Measurements from ENCODE around the gene RASSF8. TPM values are rescaled to one million over a fixed set of nuclear protein-coding genes. Genes with fewer than 3 reads are reported as not detected.

The RASSF8 gene
- polyA plus RNA-seq, 3 donors = 60.2 to 80.5 (median 69.9) TPM

- DNase-seq (ENCODE audit: extremely low read depth in 1 of 11, low read depth in 9 of 11, low spot score in 4 of 11) = no peak
These were observed 51.9 kb downstream of the RASSF8 start for GRCh38 chr12:26010293-26010821.

GRCh38 chr12:26011099-26011498 lies 52.6 kb downstream of the RASSF8 start:
- no peak for DNase-seq (ENCODE audit: extremely low read depth in 1 of 11, low read depth in 9 of 11, low spot score in 4 of 11)

DNA sequence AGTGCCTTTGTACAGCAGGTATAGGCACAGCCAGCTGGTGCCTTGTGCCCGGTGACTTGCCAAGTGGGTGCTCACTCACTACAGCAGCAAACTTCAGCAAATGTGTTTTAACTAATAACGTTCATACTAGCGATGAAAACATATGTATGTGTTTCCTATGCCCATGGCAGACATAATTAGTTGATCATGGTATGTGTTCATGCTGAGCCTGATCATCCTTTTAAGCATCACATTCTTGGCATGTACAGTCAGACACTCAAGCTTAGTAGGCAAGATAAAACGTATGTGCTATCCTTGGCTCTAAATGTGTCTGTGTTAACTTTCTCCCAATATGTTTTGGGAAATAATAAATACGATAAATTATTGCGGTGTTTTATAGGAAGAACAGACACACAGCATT lies 55.6 kb downstream of the RASSF8 start:
- DNase-seq (ENCODE audit: extremely low read depth in 1 of 11, low read depth in 9 of 11, low spot score in 4 of 11) = no peak

DNA sequence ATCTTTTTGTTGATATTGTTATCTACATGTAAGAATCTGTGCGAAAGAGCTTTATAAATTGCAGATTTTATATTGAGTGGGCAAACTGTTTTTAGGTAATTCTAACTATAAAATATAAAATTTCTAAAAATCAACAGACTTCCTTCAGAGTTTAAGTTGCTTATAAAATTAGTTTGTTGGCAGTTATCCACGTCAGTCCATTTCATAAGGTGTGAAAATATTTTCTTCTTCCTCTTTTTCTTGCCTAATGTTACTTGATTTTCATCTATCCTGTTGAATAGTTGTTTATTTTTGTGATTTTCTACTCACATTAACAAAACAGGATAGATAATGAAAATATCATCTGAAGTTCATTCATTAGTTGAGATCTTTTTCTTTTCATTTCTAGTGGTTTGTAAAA lies 58.0 kb downstream of the RASSF8 start:
- DNase-seq (ENCODE audit: extremely low read depth in 1 of 11, low read depth in 9 of 11, low spot score in 4 of 11) = no peak

DNA sequence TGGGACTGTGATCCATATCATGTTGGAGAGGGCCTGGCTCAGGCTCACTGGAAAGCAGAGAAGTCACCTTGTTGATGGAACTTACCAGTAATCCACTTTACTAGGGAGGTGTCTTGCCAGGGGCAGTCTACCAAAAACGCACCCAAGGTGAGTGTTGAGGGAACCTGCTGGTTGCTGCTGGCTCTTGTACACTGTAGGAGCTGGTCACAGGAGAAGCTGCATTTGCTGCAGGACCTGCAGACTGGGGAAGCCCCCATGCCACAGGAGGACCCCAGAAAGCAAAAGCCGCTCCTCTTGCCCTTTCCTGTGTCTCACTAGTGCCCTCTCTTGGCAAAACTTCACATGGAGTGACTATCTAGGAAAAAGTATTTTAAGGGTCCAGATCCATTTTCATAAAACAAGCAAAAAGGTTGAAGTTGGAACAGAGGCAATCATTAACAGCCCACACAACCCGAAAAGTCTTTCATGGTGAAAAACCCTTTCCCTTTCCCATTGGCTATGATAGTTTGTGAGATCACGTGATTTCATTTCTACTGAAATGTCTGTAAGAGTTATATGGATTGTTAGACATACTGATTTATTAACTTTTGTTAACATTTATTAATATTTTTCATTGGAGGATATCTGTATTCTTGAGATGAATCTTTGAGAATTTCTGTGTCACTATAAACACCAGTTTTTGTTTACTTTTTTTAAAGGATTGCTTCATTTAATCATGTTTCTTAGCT lies 59.2 kb downstream of the RASSF8 start:
- peak in 2 of 11 donors; percentile 24 to 27 for DNase-seq (ENCODE audit: extremely low read depth in 1 of 11, low read depth in 9 of 11, low spot score in 4 of 11)

DNA sequence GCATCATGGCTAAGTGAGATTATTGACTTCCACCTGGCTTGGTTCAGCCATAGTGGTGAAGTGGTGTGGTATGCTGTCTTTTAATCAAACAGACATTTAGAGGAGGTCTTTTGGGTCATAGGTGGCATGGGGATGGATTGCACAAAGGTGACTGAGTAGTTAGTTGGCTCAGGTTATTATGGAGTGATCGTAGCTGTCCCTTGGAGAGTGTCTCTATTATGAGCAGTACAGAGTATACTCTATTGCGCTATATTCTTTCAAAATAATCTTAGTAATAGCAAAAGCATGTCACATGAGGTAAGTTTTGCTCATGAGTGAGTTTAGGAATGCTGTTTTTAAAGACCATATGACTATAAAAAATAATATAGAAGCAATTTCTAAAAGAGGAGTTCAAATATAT lies 60.4 kb downstream of the RASSF8 start:
- DNase-seq (ENCODE audit: extremely low read depth in 1 of 11, low read depth in 9 of 11, low spot score in 4 of 11) = no peak

DNA sequence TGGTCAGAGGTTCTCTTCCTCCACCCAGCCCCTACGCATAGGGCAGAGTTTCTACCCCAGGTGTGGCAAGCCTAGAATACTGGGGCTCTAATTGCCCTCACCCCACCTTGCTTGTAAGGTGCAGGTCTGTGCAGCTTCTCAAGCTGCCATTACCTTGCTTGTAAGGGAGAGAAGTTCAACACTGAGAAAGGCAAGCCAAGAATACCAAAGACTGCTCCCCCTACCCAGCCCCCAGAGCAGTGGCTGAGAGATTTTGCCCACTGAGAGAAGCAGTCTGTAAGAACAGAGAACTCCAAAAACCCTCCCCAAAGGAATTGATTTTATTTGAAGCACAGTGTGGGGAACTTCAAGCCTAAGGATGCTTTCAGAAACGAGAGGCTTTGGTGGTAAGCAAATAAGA lies 63.1 kb downstream of the RASSF8 start:
- DNase-seq (ENCODE audit: extremely low read depth in 1 of 11, low read depth in 9 of 11, low spot score in 4 of 11) = no peak

GRCh38 chr12:26022043-26022442 lies 63.6 kb downstream of the RASSF8 start:
- DNase-seq (ENCODE audit: extremely low read depth in 1 of 11, low read depth in 9 of 11, low spot score in 4 of 11) = no peak

- no peak for DNase-seq (ENCODE audit: extremely low read depth in 1 of 11, low read depth in 9 of 11, low spot score in 4 of 11)
These were observed 68.2 kb downstream of the RASSF8 start for GRCh38 chr12:26026713-26027112.

GRCh38 chr12:26027401-26027800 lies 68.9 kb downstream of the RASSF8 start:
- no peak for DNase-seq (ENCODE audit: extremely low read depth in 1 of 11, low read depth in 9 of 11, low spot score in 4 of 11)

DNA sequence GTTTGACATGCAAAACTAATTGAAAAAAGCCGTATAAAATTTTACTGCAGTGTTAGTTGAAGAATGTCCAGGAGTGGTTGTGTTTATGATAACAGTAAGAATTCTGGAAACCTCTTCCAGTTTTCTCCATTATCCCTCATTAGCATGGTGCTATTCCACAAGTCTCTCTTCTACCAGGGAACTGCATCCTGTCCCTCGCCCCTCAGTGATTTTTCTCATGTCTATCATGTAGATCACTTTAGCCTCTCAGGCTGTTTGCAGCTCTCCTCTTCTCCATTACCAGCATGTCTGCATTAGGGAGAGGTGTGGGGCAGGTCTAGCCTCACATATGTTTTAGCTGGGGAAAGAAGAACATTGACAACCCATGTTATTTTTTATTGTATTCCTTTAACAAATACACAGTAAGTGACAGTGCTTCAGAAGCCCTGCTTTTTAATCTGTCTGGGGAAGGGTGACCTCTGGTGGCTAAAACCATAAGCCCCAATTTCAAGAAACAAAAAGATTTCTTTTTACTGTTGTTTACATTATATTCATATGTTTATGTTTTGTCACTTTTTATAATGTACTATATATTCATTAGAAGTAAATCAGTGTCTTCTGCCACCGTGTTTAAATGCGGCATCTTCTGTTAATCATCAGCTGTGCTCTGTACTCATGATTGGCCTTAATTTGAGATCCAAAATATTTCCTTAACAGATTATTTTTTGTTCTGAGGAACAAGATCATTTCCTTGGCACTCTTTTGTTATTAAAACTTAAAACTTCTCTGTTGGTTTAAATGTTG lies 70.7 kb downstream of the RASSF8 start:
- peak in 9 of 11 donors; percentile 17 to 46 (median 26) for DNase-seq (ENCODE audit: extremely low read depth in 1 of 11, low read depth in 9 of 11, low spot score in 4 of 11)

DNA sequence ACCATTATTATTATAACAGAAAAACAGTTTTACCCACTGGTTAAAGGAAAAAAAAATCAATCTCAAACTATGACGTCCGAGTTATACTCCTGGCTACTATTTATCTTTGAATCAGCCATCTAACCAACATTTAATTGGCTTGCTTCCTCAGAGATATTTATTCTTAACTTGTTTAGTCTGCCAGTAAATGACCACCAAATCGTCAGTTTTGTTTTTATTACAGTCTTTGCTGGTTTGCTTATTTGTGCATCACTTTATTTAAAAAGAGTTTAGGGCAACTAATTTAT lies 71.2 kb downstream of the RASSF8 start:
- DNase-seq (ENCODE audit: extremely low read depth in 1 of 11, low read depth in 9 of 11, low spot score in 4 of 11) = no peak

- no peak for DNase-seq (ENCODE audit: extremely low read depth in 1 of 11, low read depth in 9 of 11, low spot score in 4 of 11)
These were observed 71.9 kb downstream of the RASSF8 start for GRCh38 chr12:26030371-26030770.

- no peak for DNase-seq (ENCODE audit: extremely low read depth in 1 of 11, low read depth in 9 of 11, low spot score in 4 of 11)
These were observed 72.8 kb downstream of the RASSF8 start for GRCh38 chr12:26031318-26031717.

DNA sequence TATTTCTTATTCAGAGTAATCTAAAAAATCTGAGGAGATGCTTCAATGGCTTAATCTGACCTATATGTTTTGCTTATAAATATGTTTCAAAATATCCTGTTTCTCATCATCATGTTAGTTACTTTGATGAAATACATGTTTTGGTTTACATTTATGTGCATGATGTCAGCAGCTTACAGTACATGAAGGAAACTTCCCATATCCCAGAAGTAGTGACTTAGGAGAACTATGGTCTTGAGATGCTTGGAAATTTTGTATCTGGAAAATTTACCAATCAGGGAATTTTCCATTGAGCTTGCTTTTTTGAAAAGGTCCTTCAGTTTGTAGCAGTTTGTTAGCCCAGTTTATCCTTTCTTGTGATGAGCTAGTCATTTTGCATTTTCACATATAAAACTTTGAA lies 73.3 kb downstream of the RASSF8 start:
- no peak for DNase-seq (ENCODE audit: extremely low read depth in 1 of 11, low read depth in 9 of 11, low spot score in 4 of 11)

DNA sequence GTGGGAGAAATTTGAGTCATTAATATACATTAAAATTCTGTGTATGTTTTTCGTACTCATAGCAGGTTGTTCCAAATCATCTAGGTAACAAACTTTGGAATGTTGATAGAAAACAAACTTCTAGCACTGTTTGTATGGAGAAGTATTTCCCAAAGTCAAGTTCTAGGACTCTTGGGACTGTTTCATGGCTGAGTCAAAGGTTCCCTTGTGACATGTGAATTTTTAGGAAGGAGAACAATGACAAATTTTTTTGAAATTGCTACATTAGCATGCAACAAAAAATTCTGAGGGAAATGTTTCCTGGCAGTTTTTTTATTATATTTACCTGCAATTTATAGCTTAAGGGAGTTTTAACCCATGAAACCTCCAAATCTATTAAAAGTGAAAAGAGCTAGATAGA lies 73.8 kb downstream of the RASSF8 start:
- no peak for DNase-seq (ENCODE audit: extremely low read depth in 1 of 11, low read depth in 9 of 11, low spot score in 4 of 11)

DNA sequence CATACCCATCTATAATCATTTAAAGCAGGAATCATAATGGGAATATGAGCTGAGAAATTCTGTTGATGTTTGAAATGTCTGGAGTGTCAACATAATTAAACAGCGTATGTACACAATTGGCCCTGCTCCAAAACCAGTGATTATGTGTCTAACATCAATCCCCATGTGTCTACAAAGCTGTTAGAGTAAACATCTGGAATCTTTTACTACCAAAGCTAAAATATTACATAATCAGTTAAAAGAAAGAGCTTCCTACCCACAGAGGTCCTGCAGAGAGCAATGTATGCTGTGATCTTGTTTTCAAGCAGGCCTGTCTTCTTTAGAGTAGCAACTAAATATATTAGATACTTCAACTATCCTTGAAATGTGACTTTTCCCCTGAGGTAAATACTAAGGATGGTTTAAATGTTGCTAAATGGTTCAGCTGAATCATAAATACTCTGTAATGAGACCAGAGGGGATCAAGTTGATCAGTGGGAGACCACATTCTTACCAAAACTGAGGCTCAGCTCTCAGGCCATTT lies 74.3 kb downstream of the RASSF8 start:
- DNase-seq (ENCODE audit: extremely low read depth in 1 of 11, low read depth in 9 of 11, low spot score in 4 of 11) = no peak

DNA sequence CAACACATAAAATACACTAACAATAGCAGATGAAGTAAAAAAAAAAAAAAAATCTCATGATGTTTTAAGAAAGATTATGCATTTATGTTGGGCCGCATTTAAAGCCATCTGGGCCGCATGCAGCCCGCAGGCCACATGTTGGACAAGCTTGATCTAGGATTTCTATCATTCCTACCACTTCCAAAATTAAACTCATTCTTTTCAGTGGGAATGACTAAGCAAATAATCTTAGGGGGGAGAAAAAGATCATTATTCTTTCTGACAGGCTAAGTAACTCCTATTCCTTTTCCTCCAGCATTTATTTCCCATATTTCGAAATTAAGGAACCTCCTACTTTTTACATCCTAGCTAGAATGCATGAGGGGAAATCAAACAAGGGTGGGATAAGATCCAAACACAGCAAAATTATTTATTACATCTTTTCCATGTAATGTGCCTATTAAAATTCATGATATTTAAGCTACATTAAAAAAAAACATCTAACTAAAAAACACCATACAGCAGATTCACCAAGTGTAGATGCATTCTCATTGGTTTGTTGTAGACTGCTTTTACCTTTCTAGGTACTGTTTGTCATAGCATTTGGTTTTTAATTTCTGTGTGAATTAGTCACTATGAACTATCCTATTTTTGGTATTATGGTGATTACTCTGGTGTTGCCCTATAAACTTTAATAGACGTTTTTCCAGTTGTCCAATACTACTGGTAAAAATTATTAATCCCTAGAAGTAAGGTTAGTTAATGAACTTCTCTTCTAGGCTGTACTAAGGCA lies 76.1 kb downstream of the RASSF8 start:
- no peak for DNase-seq (ENCODE audit: extremely low read depth in 1 of 11, low read depth in 9 of 11, low spot score in 4 of 11)

- no peak for DNase-seq (ENCODE audit: extremely low read depth in 1 of 11, low read depth in 9 of 11, low spot score in 4 of 11)
These were observed 78.4 kb downstream of the RASSF8 start for GRCh38 chr12:26036877-26037276.

All from renal cortex interstitium (tissue), 11 donors.